ENCODE data around the gene ARHGEF1.

Gene ARHGEF1

DNA sequence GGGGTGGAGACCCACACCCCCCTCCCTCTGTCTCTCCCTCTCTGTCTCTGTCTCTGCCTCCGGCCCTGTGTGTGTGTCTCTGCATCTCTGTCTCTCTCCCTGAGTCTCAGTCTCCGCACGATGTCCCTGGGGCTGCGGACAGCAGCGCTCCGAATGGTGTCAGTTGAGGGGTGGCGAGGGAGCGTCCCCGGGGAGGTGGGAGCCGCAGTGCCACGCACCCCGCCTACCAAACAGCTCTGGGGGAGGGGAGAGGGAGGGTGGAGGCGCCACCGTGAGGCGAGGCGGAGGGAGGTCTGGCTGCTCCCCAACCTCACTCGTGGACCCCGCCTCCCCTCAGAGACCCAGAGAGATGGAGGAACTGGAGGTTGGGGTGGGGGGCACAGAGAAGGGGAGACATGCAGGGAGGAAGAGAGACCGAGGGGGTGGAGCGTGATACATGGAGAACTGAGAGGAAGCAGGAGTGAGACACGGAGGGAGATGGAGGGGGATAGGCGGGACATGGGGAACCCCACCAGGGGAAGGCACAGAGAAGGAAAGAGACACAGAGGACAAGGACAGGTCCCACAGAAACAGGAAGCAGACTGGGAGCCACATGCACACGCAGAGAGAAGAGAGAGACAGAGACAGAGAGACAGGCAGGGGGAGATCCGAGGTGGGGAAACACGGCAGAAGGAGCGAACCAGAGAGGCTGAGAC lies 38.0 kb downstream of the ARHGEF1 start:
- DNase-seq: no peak

- DNase-seq: no peak
Observed at GRCh38 chr19:41921577-41922576, 38.9 kb downstream of the ARHGEF1 start.

- DNase-seq: no peak
Observed at GRCh38 chr19:41922585-41922984, 39.6 kb downstream of the ARHGEF1 start.

DNA sequence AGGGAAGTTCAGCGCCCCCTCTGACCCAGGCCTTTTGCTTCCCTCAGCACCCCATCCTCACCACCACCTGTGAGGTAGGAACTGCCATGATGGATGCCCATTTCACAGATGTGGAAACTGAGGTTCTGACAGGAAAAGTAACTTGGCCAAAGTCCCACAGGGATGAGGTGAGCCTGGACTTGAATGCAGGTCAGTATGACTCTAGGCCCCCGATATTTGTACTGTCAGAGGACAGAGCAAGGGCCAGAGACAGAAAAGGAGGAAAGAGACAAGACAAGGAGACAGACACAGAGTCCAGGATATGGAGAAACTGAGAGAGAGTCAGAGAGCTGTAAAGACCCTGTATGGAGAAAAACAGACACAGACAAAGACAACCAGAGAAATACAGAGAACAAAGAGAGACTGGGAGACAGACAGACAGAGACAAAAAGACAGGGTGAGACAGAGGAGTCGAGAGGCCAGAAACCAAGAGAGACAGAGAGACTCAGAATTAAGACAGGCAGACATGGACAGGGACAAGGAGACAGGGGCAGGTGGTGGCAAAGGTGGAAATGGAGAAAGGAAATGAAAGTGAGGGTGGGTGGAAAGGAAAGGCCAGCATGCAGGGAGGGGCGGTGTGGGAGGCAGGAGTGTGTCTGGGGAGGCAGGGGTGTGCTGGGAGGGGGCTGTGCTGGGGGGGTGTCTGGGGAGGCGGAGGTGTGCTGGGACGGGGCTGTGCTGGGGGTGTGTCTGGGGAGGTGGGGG lies 40.2 kb downstream of the ARHGEF1 start:
- DNase-seq: no peak

DNA sequence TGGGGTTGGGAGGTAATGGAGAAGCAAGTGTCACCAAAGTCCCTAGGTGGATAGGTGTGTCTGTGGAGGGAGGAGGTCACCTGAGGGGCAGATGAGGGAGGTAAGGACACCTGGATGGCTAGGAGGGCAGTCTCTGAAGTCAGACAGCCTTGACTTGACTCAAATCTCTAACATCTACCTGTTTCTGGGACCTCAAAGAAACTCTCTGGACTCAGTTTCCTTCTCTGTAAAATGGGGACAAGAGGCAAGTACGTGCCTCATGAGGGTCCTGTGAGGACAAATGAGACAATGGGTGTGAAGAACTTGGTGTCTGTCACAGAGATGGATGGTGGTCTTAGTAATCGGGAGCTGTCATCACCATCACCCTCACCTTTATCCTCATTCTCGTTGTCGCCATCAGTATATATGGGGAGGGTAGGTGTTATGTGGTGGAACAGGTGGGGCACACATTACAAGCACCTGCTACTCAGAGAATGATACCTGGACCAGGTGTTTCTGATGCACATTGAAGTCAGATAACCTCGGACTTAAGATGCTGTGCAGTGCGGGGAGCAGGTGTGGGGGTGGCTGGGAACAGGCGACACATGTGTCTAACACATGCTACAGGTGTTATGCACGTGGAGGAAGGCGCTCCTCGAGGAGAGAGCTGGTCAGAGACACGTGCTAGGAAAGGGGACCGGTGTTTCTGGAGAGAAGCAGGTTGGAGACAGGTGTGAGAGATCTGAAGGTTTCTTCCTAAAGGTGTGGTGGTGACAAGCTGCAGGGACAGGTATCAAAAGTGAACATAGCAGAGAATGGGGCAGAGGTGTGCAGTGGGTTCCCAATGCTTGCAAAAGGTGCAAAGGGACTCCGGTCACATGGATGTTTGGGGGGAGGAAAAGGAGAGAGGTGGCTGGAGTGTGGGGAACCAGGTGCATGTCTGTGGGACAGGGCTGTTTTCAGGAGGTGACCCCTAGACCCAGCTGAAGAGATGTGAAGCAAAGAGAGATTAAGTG lies 41.5 kb downstream of the ARHGEF1 start:
- DNase-seq: no peak

GRCh38 chr19:41925208-41926003 lies 42.4 kb downstream of the ARHGEF1 start:
- no peak for DNase-seq

GRCh38 chr19:41926028-41926762 lies 43.2 kb downstream of the ARHGEF1 start:
- no peak for DNase-seq

DNA sequence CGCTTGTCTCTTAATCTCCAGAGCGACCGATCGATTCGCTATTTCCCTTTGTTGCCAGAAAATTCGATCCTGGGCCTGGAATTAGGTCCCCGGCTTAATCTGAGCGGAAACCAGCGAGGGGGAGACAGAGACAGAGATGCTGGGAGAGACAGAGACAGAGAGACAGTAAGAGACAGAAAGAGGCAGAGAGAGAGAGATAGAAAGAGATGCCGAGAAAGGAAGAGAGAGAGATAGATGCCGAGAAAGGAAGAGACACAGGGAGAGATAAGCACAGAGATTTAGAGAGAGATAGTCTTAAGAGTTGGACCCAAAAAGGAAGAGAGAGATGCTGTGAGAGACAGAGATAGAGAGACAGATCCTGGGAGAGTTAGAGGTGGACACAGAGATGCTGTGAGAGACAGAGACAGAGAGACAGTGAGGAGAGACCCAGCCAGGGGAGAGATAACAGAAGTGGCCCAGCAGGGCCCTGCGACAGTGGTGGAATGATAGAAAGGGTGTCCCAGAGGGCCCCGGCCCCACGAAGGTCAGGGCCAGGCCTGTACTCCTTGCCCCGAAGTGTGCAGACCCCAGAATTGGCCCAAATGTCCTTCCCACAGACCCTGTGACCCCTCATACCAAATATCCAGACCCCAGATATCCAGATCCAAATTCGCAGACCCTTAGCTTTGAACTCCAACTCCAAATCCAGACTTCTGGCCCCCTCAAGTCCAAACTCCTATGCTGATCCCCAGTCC lies 43.9 kb downstream of the ARHGEF1 start:
- DNase-seq: no peak

DNA sequence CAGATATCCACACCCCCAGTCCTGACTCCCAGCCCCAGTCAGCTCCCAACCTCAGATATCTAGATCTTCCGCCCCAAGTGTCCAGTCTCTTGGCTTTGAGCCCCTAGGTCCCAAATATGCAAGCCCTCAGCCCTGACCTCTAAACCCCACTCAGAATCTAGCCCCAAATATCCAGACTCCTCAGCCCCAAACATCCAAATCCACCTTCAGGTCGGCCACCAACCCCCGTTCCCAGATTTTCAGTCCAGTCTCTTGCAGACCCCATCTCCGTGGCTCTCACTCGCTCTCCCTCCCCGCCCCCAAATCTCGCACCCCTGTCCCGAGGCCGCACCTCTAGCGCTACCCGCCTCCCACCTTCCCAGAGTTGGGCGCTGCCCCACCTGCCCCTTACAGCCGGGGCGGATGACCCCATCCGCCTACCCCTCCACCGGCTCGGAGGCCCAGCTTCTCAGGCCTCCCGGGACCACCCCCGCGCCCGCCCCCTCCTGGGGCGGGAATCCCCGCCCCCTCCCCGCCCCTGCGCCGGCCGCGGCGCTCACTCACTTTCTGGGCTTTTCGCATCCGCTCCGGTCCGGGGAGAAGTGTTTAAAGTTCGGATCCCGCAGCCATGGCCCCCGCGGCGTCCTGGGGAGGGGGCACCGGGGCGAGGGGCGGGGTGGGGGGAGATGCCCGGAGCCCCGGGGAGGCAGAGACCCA lies 44.7 kb downstream of the ARHGEF1 start:
- no peak for DNase-seq

DNA sequence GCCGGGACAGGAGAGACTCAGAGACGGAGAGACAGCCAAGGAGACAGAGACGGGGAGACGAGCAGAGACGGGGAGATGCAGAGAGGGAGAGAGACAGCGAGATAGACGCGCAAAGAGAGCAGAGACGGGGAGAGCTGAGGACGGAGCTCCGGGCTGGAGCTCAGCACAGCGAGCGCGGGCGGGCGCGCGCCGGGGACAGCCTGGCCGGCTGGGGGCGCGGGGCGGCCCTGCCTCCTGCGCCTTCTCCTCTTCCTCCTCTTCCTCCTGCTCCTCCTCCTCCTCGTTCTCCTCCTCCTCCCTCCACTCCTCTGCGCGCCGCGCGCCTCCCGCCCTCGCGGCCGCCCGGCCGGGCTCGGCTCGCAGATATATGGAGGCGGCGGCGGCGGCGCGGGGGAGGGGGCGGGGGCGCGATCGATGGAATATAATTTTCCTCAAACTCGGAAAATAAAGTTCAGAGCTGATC lies 45.3 kb downstream of the ARHGEF1 start, which contains the start of gene ERFL:
Gene ERFL (minus strand): TSS at position 229 of the 463 bp plus-strand sequence. CDS start 15,530 bp downstream, outside the sequence.
- no peak for DNase-seq

DNA sequence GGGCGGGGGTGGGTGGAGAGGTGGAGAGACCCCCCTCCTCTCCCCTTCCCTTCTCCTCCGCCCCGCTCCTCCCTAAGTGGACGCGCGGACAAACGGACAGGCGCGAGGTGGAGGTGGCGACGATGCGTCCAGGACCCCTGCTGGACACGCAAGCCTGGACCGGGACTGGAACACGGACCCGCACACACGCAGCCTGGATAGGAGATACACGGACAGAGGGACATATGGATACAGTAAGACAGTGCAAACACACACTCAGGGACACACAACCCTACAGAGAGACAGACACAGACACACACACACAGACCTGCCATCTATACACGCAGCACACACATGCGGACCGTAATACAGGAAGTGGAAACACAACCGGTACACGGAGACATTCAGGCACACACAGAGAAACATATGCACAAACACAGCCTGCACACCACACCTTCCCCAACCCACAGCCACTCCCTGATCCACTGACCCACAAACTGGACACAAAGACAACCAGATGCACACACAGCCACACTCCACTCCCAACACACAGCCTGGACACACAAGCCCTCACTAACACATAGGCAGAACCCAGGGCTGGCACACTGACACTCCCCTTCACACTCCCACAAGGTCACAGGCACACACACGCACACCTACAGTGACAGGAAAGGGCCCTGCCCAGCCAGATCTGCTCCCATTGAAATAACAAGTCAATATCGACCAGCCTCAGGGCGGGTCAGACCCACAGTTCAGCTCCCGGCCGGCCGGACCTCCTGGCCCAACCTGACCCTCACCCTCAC lies 46.0 kb downstream of the ARHGEF1 start:
- DNase-seq: no peak

DNA sequence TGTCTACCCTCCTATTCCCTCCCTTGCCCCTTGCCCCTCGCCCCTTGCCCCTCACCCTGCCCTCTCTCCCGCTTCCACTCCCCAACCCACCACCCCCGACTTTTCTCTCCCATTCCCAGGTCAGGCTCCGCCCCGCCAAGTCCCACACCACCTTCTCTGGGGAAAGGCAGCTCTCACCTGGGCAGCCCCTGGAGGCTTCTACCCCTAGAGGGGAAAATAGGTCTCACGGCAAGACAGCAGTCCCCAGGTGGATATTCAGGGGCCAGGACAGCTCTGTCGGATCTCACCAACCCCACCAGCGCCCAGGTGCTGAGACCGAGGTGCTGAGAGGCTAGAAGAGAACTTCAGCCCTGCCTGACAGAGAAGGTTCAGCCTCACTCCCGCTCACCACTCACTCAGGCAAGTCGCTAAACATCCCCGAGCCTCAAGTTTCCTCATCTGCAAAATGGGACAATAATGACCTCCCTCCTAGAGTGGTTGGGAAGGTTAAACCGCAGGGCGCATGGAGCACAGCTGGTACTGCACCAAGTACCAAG lies 46.6 kb downstream of the ARHGEF1 start:
- no peak for DNase-seq

- no peak for DNase-seq
Observed at GRCh38 chr19:41930322-41930722, 47.3 kb downstream of the ARHGEF1 start.

DNA sequence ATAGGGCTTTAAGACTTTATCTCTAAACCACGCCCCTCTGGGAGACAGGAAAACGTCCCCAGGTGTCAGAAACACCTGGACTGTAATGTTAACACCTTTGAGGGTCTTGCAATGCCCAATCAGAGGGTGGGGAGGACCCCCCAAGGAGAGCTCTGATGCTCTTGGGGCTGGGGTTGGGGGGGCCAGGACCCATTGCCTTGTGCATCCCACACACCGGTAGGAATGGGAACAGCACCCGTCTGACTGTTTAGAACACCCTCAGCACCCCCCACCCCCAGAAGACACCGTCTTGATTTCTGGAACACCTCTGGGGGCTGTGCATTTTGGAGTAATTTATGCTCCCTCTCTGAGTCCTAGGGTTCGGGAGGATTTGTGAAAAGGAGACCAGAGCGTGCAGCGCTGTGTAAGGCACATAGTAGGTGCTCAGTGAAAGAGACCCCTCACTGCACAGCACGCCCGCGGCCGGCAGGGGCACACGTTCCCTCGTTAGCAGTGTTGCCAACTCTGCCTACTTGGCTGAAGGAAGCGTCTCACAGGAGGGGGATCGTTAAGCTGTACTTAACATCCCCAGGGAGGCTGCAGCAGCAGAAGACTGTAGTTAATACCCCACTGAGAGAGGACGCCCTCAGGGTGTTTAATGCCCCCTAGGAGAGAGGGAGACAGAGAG lies 48.1 kb downstream of the ARHGEF1 start:
- no peak for DNase-seq

DNA sequence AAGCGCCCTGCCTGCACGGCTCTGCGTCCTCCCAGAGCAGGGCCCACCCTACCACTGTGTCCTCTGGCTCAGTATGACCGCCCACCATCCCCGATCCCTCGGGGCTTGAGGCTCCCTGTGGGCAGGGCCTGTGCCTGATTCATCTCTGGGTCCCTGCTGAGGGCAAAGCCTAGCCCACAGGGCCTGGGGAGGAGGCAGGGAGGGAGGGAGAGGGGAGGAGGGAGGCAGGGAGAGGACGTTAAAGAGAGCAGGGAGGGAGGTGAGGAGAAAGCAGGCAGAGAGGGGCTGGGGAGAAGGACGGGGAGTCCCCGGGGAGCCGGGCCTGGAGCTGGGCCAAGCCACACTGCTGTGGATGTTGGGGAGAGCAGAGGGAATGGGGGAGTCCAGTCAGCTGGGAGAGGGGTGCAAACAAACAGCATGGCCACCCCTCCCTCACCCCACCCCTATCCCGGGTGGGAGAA lies 49.3 kb downstream of the ARHGEF1 start:
- DNase-seq: no peak

GRCh38 chr19:41932720-41933332 lies 49.8 kb downstream of the ARHGEF1 start:
- DNase-seq: no peak

Measured in suppressor macrophage treated with lipopolysaccharide for 4 hours (primary cell).